Endothelial cell (in vitro differentiated cells): Measurements from ENCODE around the gene FBRSL1. TPM values are rescaled to one million over a fixed set of nuclear protein-coding genes. Genes with fewer than 3 reads are reported as not detected.

Experiments used
- DNase-seq: peaks from one replicate; pipeline ENCODE4 v3.0.0; 2021; ENCODE audit warnings: low spot score
- H3K27ac Mint-ChIP-seq: one replicate; pipeline ENCODE4 v1.8.0; 2021; ENCODE audit warnings: mixed read lengths, inconsistent platforms; ENCODE audit not compliant: unreplicated experiment
- H3K27me3 Mint-ChIP-seq: one replicate; pipeline ENCODE4 v1.8.0; 2021; ENCODE audit warnings: mild to moderate bottlenecking, moderate library complexity, mixed read lengths, inconsistent platforms; ENCODE audit not compliant: unreplicated experiment
- H3K36me3 Mint-ChIP-seq: one replicate; pipeline ENCODE4 v1.8.0; 2021; ENCODE audit warnings: mild to moderate bottlenecking, low read depth, mixed read lengths, inconsistent platforms; ENCODE audit not compliant: unreplicated experiment
- H3K4me1 Mint-ChIP-seq: one replicate; pipeline ENCODE4 v1.8.0; 2021; ENCODE audit warnings: mild to moderate bottlenecking, mixed read lengths, inconsistent platforms; ENCODE audit not compliant: unreplicated experiment
- H3K4me3 Mint-ChIP-seq: one replicate; pipeline ENCODE4 v1.8.0; 2021; ENCODE audit warnings: mild to moderate bottlenecking, mixed read lengths, inconsistent platforms; ENCODE audit not compliant: unreplicated experiment
- H3K9me3 Mint-ChIP-seq: one replicate; pipeline ENCODE4 v1.8.0; 2021; ENCODE audit warnings: mixed read lengths, inconsistent platforms; ENCODE audit not compliant: unreplicated experiment
- total RNA-seq: library from RNA; stranded (reverse); fragmentation: NEBNext Ultra II Directional; extraction: Animal tissue kit (Norgen Biotek cat#: 25700); gene quantifications from one replicate; pipeline ENCODE4 v1.2.1, GENCODE V29; 2021; ENCODE audit not compliant: unreplicated experiment
- TF ChIP-seq, protein P1 (sequence below): fragments of 200-600 bp; sonication (generic); IDR thresholded peaks from one replicate; pipeline ENCODE4 v1.5.0; 2021; ENCODE audit warnings: antibody characterized with exemption; ENCODE audit not compliant: unreplicated experiment

The FBRSL1 gene
- total RNA-seq, 1 donor from 2014 or later, result 38.4 TPM

DNA sequence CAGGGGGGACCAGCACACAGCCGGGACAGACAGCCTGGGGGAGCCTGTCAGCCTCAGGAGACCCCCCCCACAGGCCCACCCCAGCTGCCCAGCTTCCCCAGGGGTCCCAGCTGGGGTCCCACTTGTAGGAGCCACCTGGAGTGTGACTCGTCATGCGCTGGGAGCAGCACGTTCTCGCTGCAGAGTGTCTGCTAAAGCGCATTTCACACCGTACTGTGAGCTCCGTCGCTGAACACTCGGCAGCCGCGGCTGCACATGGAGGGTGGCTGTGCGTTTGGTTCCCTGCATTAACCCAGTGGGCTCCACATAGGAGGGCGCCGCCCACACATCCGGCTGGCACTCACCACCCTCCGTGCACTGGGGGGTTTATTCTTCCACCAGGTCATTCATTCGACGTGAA, 56.7 kb downstream of the FBRSL1 start:
- no peak overlapping the region for H3K4me3 Mint-ChIP-seq
- peaks cover 12% of the 10 kb centered on the region for H3K27me3 Mint-ChIP-seq
- DNase-seq, result no peak
- TF ChIP-seq, protein P1, sequence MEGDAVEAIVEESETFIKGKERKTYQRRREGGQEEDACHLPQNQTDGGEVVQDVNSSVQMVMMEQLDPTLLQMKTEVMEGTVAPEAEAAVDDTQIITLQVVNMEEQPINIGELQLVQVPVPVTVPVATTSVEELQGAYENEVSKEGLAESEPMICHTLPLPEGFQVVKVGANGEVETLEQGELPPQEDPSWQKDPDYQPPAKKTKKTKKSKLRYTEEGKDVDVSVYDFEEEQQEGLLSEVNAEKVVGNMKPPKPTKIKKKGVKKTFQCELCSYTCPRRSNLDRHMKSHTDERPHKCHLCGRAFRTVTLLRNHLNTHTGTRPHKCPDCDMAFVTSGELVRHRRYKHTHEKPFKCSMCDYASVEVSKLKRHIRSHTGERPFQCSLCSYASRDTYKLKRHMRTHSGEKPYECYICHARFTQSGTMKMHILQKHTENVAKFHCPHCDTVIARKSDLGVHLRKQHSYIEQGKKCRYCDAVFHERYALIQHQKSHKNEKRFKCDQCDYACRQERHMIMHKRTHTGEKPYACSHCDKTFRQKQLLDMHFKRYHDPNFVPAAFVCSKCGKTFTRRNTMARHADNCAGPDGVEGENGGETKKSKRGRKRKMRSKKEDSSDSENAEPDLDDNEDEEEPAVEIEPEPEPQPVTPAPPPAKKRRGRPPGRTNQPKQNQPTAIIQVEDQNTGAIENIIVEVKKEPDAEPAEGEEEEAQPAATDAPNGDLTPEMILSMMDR, result no peak
- no peaks in the 10 kb centered on the region for H3K4me1 Mint-ChIP-seq
- H3K36me3 Mint-ChIP-seq, result peaks cover 5% of the 10 kb centered on the region
- H3K27ac Mint-ChIP-seq, result no peak overlapping the region
- no peaks in the 10 kb centered on the region for H3K9me3 Mint-ChIP-seq

DNA sequence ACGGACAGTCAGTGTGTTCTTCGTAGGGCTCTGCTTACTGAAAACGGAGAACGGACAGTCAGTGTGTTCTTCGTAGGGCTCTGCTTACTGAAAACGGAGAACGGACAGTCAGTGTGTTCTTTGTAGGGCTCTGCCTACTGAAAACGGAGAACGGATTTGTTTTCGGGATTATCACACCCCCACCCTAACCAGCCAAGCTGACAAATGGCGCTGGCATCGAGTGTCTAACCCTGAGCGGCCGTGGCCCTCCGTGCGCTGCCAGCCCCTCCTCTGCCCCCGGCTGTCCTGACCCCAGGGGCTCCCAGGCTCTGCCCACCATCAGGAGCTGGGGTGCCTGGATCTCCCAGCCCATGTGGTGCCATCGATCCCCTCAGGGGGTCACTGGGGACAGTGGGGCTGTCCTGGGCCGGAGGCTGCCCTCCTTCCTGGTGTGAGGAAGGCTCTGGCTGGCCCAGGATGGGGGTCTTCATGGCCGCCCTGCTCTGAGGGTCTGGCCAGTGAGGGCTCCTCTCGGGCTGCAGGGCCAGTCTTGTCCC, 57.3 kb downstream of the FBRSL1 start:
- TF ChIP-seq, protein P1, result no peak
- H3K27ac Mint-ChIP-seq, result no peak overlapping the region

DNA sequence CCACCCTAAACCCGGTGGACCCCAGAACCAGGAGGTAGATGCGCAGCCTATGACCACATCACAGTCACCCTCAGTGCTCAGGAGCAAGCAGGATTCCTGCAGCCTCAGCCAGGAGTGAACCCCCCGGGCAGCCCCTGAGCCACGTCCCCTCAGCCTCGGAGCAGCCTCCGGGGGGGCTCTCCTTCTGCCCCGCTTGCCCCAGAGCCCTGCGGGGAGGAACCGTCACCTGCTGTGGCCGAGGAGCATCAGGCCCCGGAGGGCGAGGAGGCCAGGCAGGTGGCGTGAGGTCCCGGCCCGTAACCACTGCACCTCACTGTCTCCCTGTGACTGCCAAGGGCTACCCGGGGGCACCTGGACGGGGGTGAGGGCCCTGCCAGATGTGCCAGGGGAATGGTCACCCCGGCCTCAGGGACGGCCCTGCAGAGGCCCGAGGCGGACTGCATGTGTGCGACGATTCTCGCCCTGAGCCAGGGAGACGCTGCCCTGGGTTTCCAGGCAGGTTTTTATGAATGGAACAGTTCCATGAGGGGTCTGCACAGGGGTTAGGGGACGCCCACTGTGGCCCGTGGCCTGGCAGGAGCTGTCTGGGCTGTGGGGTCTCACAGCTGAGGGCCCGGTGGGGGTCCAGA, 58.6 kb downstream of the FBRSL1 start:
- Mint-ChIP-seq H3K27me3 (peaks cover 14% of the 10 kb centered on the region), H3K9me3 (no peaks in the 10 kb centered on the region), H3K4me3 (no peak overlapping the region), H3K4me1 (no peaks in the 10 kb centered on the region), H3K27ac (no peak overlapping the region), H3K36me3 (peaks cover 5% of the 10 kb centered on the region)
- TF ChIP-seq, protein P1, result no peak
- no peak for DNase-seq

More for the DNA sequence above, 57.3 kb downstream of the FBRSL1 start:
- Mint-ChIP-seq H3K36me3 (peaks cover 5% of the 10 kb centered on the region), H3K27me3 (peaks cover 12% of the 10 kb centered on the region), H3K9me3 (no peaks in the 10 kb centered on the region), H3K4me1 (no peaks in the 10 kb centered on the region), H3K4me3 (no peak overlapping the region)
- no peak for DNase-seq

DNA sequence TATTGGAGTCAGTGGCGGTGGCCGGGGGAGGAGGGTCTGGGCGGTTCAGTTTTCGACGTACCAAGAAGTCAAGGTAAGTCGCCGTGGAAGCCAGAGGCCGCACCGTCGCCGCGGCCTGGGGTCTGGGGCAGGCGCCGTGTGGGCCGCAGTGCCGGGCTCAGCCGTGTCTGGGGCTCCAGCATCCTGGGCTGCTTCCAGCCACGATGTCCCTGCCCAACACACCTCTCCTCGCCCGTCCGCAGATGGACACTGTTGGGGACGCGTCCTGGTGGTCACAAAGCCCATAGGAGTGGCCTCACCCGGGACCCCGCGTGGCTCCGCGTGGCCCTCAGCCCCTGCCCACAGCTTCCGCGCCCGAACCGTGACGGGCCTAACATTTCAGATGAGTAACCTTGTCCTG, 59.1 kb downstream of the FBRSL1 start:
- Mint-ChIP-seq H3K27ac (no peak overlapping the region), H3K27me3 (peaks cover 18% of the 10 kb centered on the region), H3K4me3 (no peak overlapping the region), H3K9me3 (no peaks in the 10 kb centered on the region), H3K36me3 (peaks cover 5% of the 10 kb centered on the region), H3K4me1 (no peaks in the 10 kb centered on the region)
- DNase-seq, result no peak
- TF ChIP-seq, protein P1, result no peak

DNA sequence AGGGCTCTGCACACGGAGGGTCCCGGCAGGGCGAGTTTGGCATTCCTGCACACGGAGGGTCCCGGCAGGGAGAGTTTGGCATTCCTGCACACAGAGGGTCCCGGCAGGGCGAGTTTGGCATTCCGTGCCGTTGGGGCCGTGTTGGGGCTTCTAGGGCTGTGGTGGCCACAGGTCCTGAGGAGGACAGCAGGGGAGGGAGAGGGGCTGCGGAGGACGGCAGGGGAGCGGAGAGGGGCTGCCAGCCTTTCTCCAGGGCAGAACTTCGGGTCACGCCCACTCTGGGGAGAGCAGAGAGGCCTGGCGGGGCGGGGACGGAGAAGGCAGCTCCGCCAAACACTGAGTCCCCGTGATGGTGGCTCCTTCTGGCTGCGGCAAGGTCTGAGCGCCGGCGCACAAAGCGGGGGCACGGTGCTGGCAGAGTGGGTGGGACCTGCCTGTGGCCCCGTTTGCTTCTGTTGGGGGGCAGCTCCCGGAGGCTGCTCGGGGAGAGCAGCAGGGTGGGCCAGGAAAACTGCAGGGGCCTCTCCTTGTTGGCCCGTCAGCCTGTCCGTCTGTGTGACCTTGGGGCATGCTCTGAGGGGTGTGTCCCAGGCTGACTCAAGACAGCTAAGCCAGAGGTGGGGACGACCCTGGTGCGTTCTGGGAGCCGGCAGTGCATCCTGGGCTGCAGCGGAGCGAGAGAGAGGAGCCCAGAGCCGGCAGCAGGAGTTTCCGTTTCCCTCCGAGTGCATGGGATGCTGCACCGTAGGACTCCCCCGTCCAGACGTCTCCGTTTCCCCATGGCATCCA, 60.3 kb downstream of the FBRSL1 start:
- H3K4me1 Mint-ChIP-seq, result no peaks in the 10 kb centered on the region
- no peak overlapping the region for H3K4me3 Mint-ChIP-seq
- H3K36me3 Mint-ChIP-seq, result no peaks in the 10 kb centered on the region
- peaks cover 18% of the 10 kb centered on the region for H3K27me3 Mint-ChIP-seq
- no peak for DNase-seq
- TF ChIP-seq, protein P1, result no peak
- no peaks in the 10 kb centered on the region for H3K9me3 Mint-ChIP-seq
- no peak overlapping the region for H3K27ac Mint-ChIP-seq
